Sigmoid colon (tissue), 4 donors: ENCODE measurements around the gene CFAP69.

Experiments used
- CTCF ChIP-seq, 4 experiments: fragments of 450-650 bp in 3 of 4; fragments of 200-600 bp in 1 of 4; IDR thresholded peaks; one replicate each; pipeline ENCODE4 v1.5.1; 2016 to 2019; ENCODE audit warnings: antibody characterized with exemption in 4 of 4, mild to moderate bottlenecking in 3 of 4, moderate library complexity in 2 of 4
- EP300 ChIP-seq, 4 donors: sonication (generic); formaldehyde crosslinking; IDR thresholded peaks; one replicate each; pipeline ENCODE4 v1.6.1; 2017; ENCODE audit warnings: antibody characterized with exemption in 4 of 4
- POLR2A ChIP-seq, 2 donors: fragments of 450-650 bp; IDR thresholded peaks; one replicate each; pipeline ENCODE4 v1.6.1; 2016; ENCODE audit warnings: antibody characterized with exemption in 2 of 2, mild to moderate bottlenecking in 2 of 2, moderate library complexity in 2 of 2

- no peak for TF ChIP-seq CTCF (IDR thresholded peaks at IDR 0.05)
- no peak for TF ChIP-seq POLR2A (IDR thresholded peaks at IDR 0.05)
- TF ChIP-seq EP300 (IDR thresholded peaks at IDR 0.05), result no peak
Observed at GRCh38 chr7:90243556-90243955, 1.4 kb upstream of the CFAP69 start.
